WTC11 (cell line): Measurements from ENCODE around the gene ACO2. TPM values are rescaled to one million over a fixed set of nuclear protein-coding genes. Genes with fewer than 3 reads are reported as not detected.

Source experiments
- AFF4 ChIP-seq: sonication (generic); formaldehyde crosslinking; IDR thresholded peaks from 2 replicates; pipeline ENCODE4 v1.8.1; 2023; ENCODE audit warnings: mild to moderate bottlenecking, missing genetic modification reagents, borderline replicate concordance
- AR ChIP-seq: fragments of 250-450 bp; sonication (Bioruptor Pico); IDR thresholded peaks from 2 replicates; pipeline ENCODE4 v1.9.0; 2021; ENCODE audit warnings: mild to moderate bottlenecking
- E2F4 ChIP-seq: sonication (generic); formaldehyde crosslinking; IDR thresholded peaks from 2 replicates; pipeline ENCODE4 v1.8.1; 2022; ENCODE audit warnings: low read depth, mild to moderate bottlenecking, moderate library complexity, missing genetic modification reagents, borderline replicate concordance
- FOXK1 ChIP-seq: sonication (generic); formaldehyde crosslinking; IDR thresholded peaks from 2 replicates; pipeline ENCODE4 v1.8.0; 2022; ENCODE audit warnings: mild to moderate bottlenecking, moderate library complexity, missing genetic modification reagents
- GTF2I ChIP-seq: fragments of 250-450 bp; sonication (Bioruptor Pico); conservative IDR thresholded peaks from 2 replicates; pipeline ENCODE4 v1.4.0; 2021; ENCODE audit warnings: mild to moderate bottlenecking
- HMGA2 ChIP-seq: fragments of 250-450 bp; sonication (Bioruptor Pico); IDR thresholded peaks from 2 replicates; pipeline ENCODE4 v1.4.0; 2021; ENCODE audit warnings: mild to moderate bottlenecking, moderate library complexity
- HMGXB4 ChIP-seq: sonication (generic); formaldehyde crosslinking; IDR thresholded peaks from 2 replicates; pipeline ENCODE4 v1.8.1; 2023; ENCODE audit warnings: mild to moderate bottlenecking, moderate library complexity, missing genetic modification reagents
- MAX ChIP-seq: sonication (generic); formaldehyde crosslinking; IDR thresholded peaks from 2 replicates; pipeline ENCODE4 v1.8.0; 2022; ENCODE audit warnings: mild to moderate bottlenecking, missing genetic modification reagents
- MXD4 ChIP-seq: fragments of 250-450 bp; sonication (Bioruptor Pico); IDR thresholded peaks from 2 replicates; pipeline ENCODE4 v1.8.0; 2021; ENCODE audit warnings: mild to moderate bottlenecking, moderate library complexity, borderline replicate concordance
- NFYB ChIP-seq: sonication (generic); formaldehyde crosslinking; conservative IDR thresholded peaks from 2 replicates; pipeline ENCODE4 v1.8.0; 2022; ENCODE audit warnings: low read depth, missing genetic modification reagents
- NR1H2 ChIP-seq: sonication (generic); formaldehyde crosslinking; IDR thresholded peaks from 2 replicates; pipeline ENCODE4 v1.9.0; 2021; ENCODE audit warnings: mild to moderate bottlenecking, moderate library complexity, missing genetic modification reagents
- PRRX2 ChIP-seq: fragments of 250-450 bp; sonication (Bioruptor Pico); IDR thresholded peaks from 2 replicates; pipeline ENCODE4 v1.8.0; 2021; ENCODE audit warnings: mild to moderate bottlenecking
- RORB ChIP-seq: fragments of 250-450 bp; sonication (Bioruptor Pico); IDR thresholded peaks from 2 replicates; pipeline ENCODE4 v1.9.0; 2021; ENCODE audit warnings: mild to moderate bottlenecking
- SMAD3 ChIP-seq: sonication (generic); formaldehyde crosslinking; IDR thresholded peaks from 2 replicates; pipeline ENCODE4 v1.8.0; 2022; ENCODE audit warnings: missing genetic modification reagents, mild to moderate bottlenecking, borderline replicate concordance
- TEAD4 ChIP-seq: sonication (generic); formaldehyde crosslinking; IDR thresholded peaks from 2 replicates; pipeline ENCODE4 v1.8.0; 2022; ENCODE audit warnings: mild to moderate bottlenecking, missing genetic modification reagents
- ZBTB21 ChIP-seq: sonication (generic); formaldehyde crosslinking; IDR thresholded peaks from 2 replicates; pipeline ENCODE4 v1.8.1; 2023; ENCODE audit warnings: mild to moderate bottlenecking, missing genetic modification reagents, borderline replicate concordance
- ZMAT4 ChIP-seq: fragments of 250-450 bp; sonication (Bioruptor Pico); IDR thresholded peaks from 2 replicates; pipeline ENCODE4 v1.9.0; 2021; ENCODE audit warnings: mild to moderate bottlenecking
- ZNF121 ChIP-seq: sonication (generic); formaldehyde crosslinking; IDR thresholded peaks from 2 replicates; pipeline ENCODE4 v1.8.0; 2023; ENCODE audit warnings: missing genetic modification reagents
- ZNF219 ChIP-seq: sonication (generic); formaldehyde crosslinking; IDR thresholded peaks from 2 replicates; pipeline ENCODE4 v1.8.0; 2023; ENCODE audit warnings: missing genetic modification reagents, mild to moderate bottlenecking, borderline replicate concordance
- ZNF263 ChIP-seq: sonication (generic); formaldehyde crosslinking; IDR thresholded peaks from 2 replicates; pipeline ENCODE4 v1.8.1; 2022; ENCODE audit warnings: low read depth, mild to moderate bottlenecking, moderate library complexity, missing genetic modification reagents
- ZNF281 ChIP-seq: sonication (generic); formaldehyde crosslinking; IDR thresholded peaks from 2 replicates; pipeline ENCODE4 v1.8.0; 2023; ENCODE audit warnings: mild to moderate bottlenecking, missing genetic modification reagents
- ZNF317 ChIP-seq: sonication (generic); formaldehyde crosslinking; IDR thresholded peaks from 2 replicates; pipeline ENCODE4 v1.8.1; 2023; ENCODE audit warnings: low read depth, mild to moderate bottlenecking, moderate library complexity, missing genetic modification reagents, borderline replicate concordance
- ZNF396 ChIP-seq: fragments of 250-450 bp; sonication (Bioruptor Pico); IDR thresholded peaks from 2 replicates; pipeline ENCODE4 v1.8.0; 2021; ENCODE audit warnings: mild to moderate bottlenecking, moderate library complexity, borderline replicate concordance
- ZNF416 ChIP-seq: fragments of 250-450 bp; sonication (Bioruptor Pico); IDR thresholded peaks from 2 replicates; pipeline ENCODE4 v1.9.0; 2021; ENCODE audit warnings: mild to moderate bottlenecking, inconsistent platforms
- ZNF423 ChIP-seq: fragments of 250-450 bp; sonication (Bioruptor Pico); IDR thresholded peaks from 2 replicates; pipeline ENCODE4 v2.1.2; 2022; ENCODE audit warnings: mild to moderate bottlenecking, moderate library complexity
- ZNF671 ChIP-seq: fragments of 250-450 bp; sonication (Bioruptor Pico); IDR thresholded peaks from 2 replicates; pipeline ENCODE4 v1.8.0; 2021; ENCODE audit warnings: mild to moderate bottlenecking
- total RNA-seq: library from RNA; stranded (reverse); gene quantifications from 3 replicates; pipeline ENCODE4 v1.2.3, GENCODE V29; 2021

ACO2 gene
- total RNA-seq, 1 experiment from 2014 or later = 104 TPM

- TF ChIP-seq ZNF671 (peak; percentile 89), FOXK1 (peak; percentile 65), SMAD3 (CRISPR knock-in tag) (peak; percentile 23; the same call in 1 of the 2 replicates), GTF2I (no peak), PRRX2 (CRISPR knock-in tag) (peak; percentile 94), E2F4 (CRISPR knock-in tag) (0 out of 2 replicates have a peak, but pooled peaks have one; percentile 62), MXD4 (CRISPR knock-in tag) (no peak), NR1H2 (CRISPR knock-in tag) (0 out of 2 replicates have a peak, but pooled peaks have one; percentile 9), AR (CRISPR knock-in tag) (peak; percentile 51; the same call in 1 of the 2 replicates), HMGA2 (CRISPR knock-in tag) (no peak), RORB (CRISPR knock-in tag) (peak; percentile 93), ZNF416 (peak; percentile 97), ZBTB21 (CRISPR knock-in tag) (peak; percentile 77; the same call in 1 of the 2 replicates), ZMAT4 (CRISPR knock-in tag) (peak; percentile 85), ZNF219 (0 out of 2 replicates have a peak, but pooled peaks have one; percentile 46), ZNF121 (CRISPR knock-in tag) (no peak), NFYB (CRISPR knock-in tag) (no peak), ZNF317 (CRISPR knock-in tag) (0 out of 2 replicates have a peak, but pooled peaks have one; percentile 29), MAX (CRISPR knock-in tag) (peak; percentile 88), TEAD4 (CRISPR knock-in tag) (peak; percentile 11; the same call in 1 of the 2 replicates), AFF4 (CRISPR knock-in tag) (peak; percentile 95), ZNF281 (peak; percentile 57; the same call in 1 of the 2 replicates), HMGXB4 (CRISPR knock-in tag) (peak; percentile 89), ZNF396 (CRISPR knock-in tag) (no peak), ZNF263 (CRISPR knock-in tag) (peak; percentile 20; the same call in 1 of the 2 replicates), ZNF423 (CRISPR knock-in tag) (peak; percentile 80)
These were observed 22.1 kb upstream of the ACO2 start, which contains the start of gene TOB2 (continued) for GRCh38 chr22:41446639-41447434.
